Gastrocnemius medialis (tissue), 4 donors: ENCODE results near the gene RNF220. TPM values are rescaled to one million over a fixed set of nuclear protein-coding genes. Genes with fewer than 3 reads are reported as not detected.

Experiments used
- ATAC-seq, 2 donors: fragments of 150-250 bp; one replicate each; pipeline ENCODE4 v1.9.1; 2016
- DNase-seq, 2 donors: peaks; one replicate each; pipeline ENCODE4 v3.0.0-alpha.2; 2019
- H3K27ac ChIP-seq, 4 donors: fragments of 200-600 bp; sonication (generic); 1 replicate in 1 of 4; 2 replicates in 3 of 4; pipeline ENCODE4 v1.5.1; 2016 to 2018; ENCODE audit warnings: mild to moderate bottlenecking in 2 of 4, moderate library complexity in 1 of 4
- H3K27me3 ChIP-seq, 3 donors: fragments of 200-600 bp; sonication (generic) in 2 of 3; 1 replicate in 1 of 3; 2 replicates in 2 of 3; pipeline versions ENCODE4 v1.5.1 to v1.6.0; 2016 to 2019; ENCODE audit warnings: mild to moderate bottlenecking in 1 of 3, moderate library complexity in 1 of 3
- H3K36me3 ChIP-seq, 2 donors: fragments of 200-600 bp; sonication (generic) in 1 of 2; one replicate each; pipeline ENCODE4 v1.5.1; 2017 to 2018
- H3K4me1 ChIP-seq, 2 donors: fragments of 200-600 bp; sonication (generic) in 1 of 2; one replicate each; pipeline ENCODE4 v1.5.1; 2016 to 2017; ENCODE audit warnings: mild to moderate bottlenecking in 2 of 2
- H3K4me3 ChIP-seq, 4 donors: fragments of 200-600 bp; sonication (generic) in 3 of 4; 1 replicate in 1 of 4; 2 replicates in 3 of 4; pipeline ENCODE4 v1.5.1; 2016 to 2019; ENCODE audit warnings: mild to moderate bottlenecking in 2 of 4
- H3K9me3 ChIP-seq, 3 donors: fragments of 200-600 bp; sonication (generic) in 2 of 3; 1 replicate in 1 of 3; 2 replicates in 2 of 3; pipeline ENCODE4 v1.5.1; 2016 to 2019
- CTCF ChIP-seq, 5 experiments: fragments of 450-650 bp in 3 of 5; fragments of 200-600 bp in 2 of 5; sonication (generic) in 2 of 5; IDR thresholded peaks in 4 of 5; conservative IDR thresholded peaks in 1 of 5; 1 replicate in 4 of 5; 2 replicates in 1 of 5; pipeline ENCODE4 v1.5.1; 2016 to 2019; ENCODE audit warnings: antibody characterized with exemption in 5 of 5, mild to moderate bottlenecking in 3 of 5, moderate library complexity in 3 of 5
- POLR2A ChIP-seq, 2 donors: fragments of 450-650 bp; IDR thresholded peaks; one replicate each; pipeline ENCODE4 v1.6.1; 2017; ENCODE audit warnings: antibody characterized with exemption in 2 of 2, mild to moderate bottlenecking in 2 of 2, moderate library complexity in 2 of 2
- in situ Hi-C, 4 donors: fragments of 200-750 bp; cut with MboI; loops; one replicate each; pipeline versions ENCODE4 v1.15.0 to v1.8.0; 2017; ENCODE audit warnings: low sequenced_read_pairs in 4 of 4
- intact Hi-C: fragments of 100-400 bp; cut with DNase I; formaldehyde crosslinking; loops from one replicate; pipeline ENCODE4 v1.15.1; 2023; ENCODE audit warnings: low total_unique reads
- total RNA-seq, 4 donors: library from RNA; depleted of rRNA; stranded (reverse); fragments of >200 nt; gene quantifications; one replicate each; pipeline versions ENCODE4 v1.1.0 to v1.2.3, GENCODE V29; 2016

The RNF220 gene
- total RNA-seq, 4 donors from 2014 or later = 91.2 to 172 (median 128) TPM

GRCh38 chr1:44507490-44508396 lies 102.7 kb downstream of the RNF220 start:
- no peak overlapping the region for H3K4me3 ChIP-seq
- DNase-seq (no peak), ATAC-seq (no peak)
- no peaks in the 10 kb centered on the region for H3K36me3 ChIP-seq
- TF ChIP-seq CTCF (IDR thresholded peaks at IDR 0.05 in 4 of 5, conservative IDR thresholded peaks at IDR 0.05 in 1 of 5) = no peak
- TF ChIP-seq POLR2A (IDR thresholded peaks at IDR 0.05) = no peak
- intact Hi-C loops (loop anchor here (10.0 kb wide), 1 partner anchor 103 kb away; the partner anchor contains the start of gene RNF220), in situ Hi-C loops (no loop called here)
- peaks cover 7 to 32% (median 22%) of the 10 kb centered on the region in 3 donors for H3K27me3 ChIP-seq
- no peaks in the 10 kb centered on the region for H3K4me1 ChIP-seq
- H3K9me3 ChIP-seq = no peaks in the 10 kb centered on the region
- no peak overlapping the region for H3K27ac ChIP-seq

- peaks cover 7 to 32% (median 22%) of the 10 kb centered on the region in 3 donors for H3K27me3 ChIP-seq
- in situ Hi-C loops (no loop called here), intact Hi-C loops (loop anchor here (10.0 kb wide), 1 partner anchor 104 kb away; the partner anchor contains the start of gene RNF220)
- TF ChIP-seq CTCF (IDR thresholded peaks at IDR 0.05 in 4 of 5, conservative IDR thresholded peaks at IDR 0.05 in 1 of 5) (no peak), POLR2A (IDR thresholded peaks at IDR 0.05) (no peak)
- H3K9me3 ChIP-seq = no peaks in the 10 kb centered on the region
- no peak overlapping the region for H3K4me3 ChIP-seq
- no peaks in the 10 kb centered on the region for H3K36me3 ChIP-seq
- H3K27ac ChIP-seq = no peak overlapping the region
- DNase-seq (no peak), ATAC-seq (no peak)
- H3K4me1 ChIP-seq = no peaks in the 10 kb centered on the region
These were observed 103.3 kb downstream of the RNF220 start for GRCh38 chr1:44508397-44508745.

- peaks cover 9 to 28% (median 24%) of the 10 kb centered on the region in 3 donors for H3K27me3 ChIP-seq
- TF ChIP-seq CTCF (IDR thresholded peaks at IDR 0.05 in 4 of 5, conservative IDR thresholded peaks at IDR 0.05 in 1 of 5) = no peak
- no peak for TF ChIP-seq POLR2A (IDR thresholded peaks at IDR 0.05)
- H3K4me1 ChIP-seq = no peaks in the 10 kb centered on the region
- H3K36me3 ChIP-seq = no peaks in the 10 kb centered on the region
- no peak for ATAC-seq
- H3K27ac ChIP-seq = no peak overlapping the region
- DNase-seq = no peak
- no peaks in the 10 kb centered on the region for H3K9me3 ChIP-seq
- in situ Hi-C loops (no loop called here), intact Hi-C loops (no loop called here)
- H3K4me3 ChIP-seq = no peak overlapping the region
These were observed 106.3 kb downstream of the RNF220 start for GRCh38 chr1:44511363-44511762.

- peaks cover 8 to 24% (median 24%) of the 10 kb centered on the region in 3 donors for H3K27me3 ChIP-seq
- in situ Hi-C loops = no loop called here
- no peak for ATAC-seq
These were observed 106.7 kb downstream of the RNF220 start for GRCh38 chr1:44511769-44512168.

More at GRCh38 chr1:44511769-44512168, 106.7 kb downstream of the RNF220 start:
- no peaks in the 10 kb centered on the region for H3K36me3 ChIP-seq
- H3K4me3 ChIP-seq = no peak overlapping the region
- H3K9me3 ChIP-seq = no peaks in the 10 kb centered on the region
- no peak for DNase-seq
- intact Hi-C loops = no loop called here
- no peaks in the 10 kb centered on the region for H3K4me1 ChIP-seq
- TF ChIP-seq CTCF (IDR thresholded peaks at IDR 0.05 in 4 of 5, conservative IDR thresholded peaks at IDR 0.05 in 1 of 5) = no peak
- H3K27ac ChIP-seq = no peak overlapping the region
